Vagina (tissue), 2 donors: ENCODE data around the gene LAMB3. TPM values are rescaled to one million over a fixed set of nuclear protein-coding genes. Genes with fewer than 3 reads are reported as not detected.

Experiments used
- DNase-seq, 2 donors: peaks; one replicate each; pipeline ENCODE4 v3.0.0-alpha.2; 2017; ENCODE audit errors: extremely low spot score in 2 of 2
- H3K27ac ChIP-seq: fragments of 200-600 bp; sonication (generic); one replicate; pipeline ENCODE4 v1.5.1; 2019
- H3K27me3 ChIP-seq: fragments of 200-600 bp; sonication (generic); one replicate; pipeline ENCODE4 v1.5.1; 2019
- H3K36me3 ChIP-seq, 2 donors: fragments of 200-600 bp; sonication (generic); one replicate each; pipeline ENCODE4 v1.5.1; 2017 to 2019
- H3K4me1 ChIP-seq: fragments of 200-600 bp; sonication (generic); one replicate; pipeline ENCODE4 v1.5.1; 2019
- H3K4me3 ChIP-seq, 2 donors: fragments of 200-600 bp; sonication (generic); 1 replicate in 1 of 2; 2 replicates in 1 of 2; pipeline ENCODE4 v1.5.1; 2016 to 2019
- H3K9me3 ChIP-seq: fragments of 200-600 bp; sonication (generic); one replicate; pipeline ENCODE4 v1.5.1; 2019
- POLR2A ChIP-seq, 2 donors: fragments of 450-650 bp; IDR thresholded peaks; one replicate each; pipeline ENCODE4 v1.6.1; 2017; ENCODE audit warnings: antibody characterized with exemption in 2 of 2, mild to moderate bottlenecking in 2 of 2, moderate library complexity in 2 of 2
- POLR2AphosphoS5 ChIP-seq, 2 donors: sonication (generic); formaldehyde crosslinking; IDR thresholded peaks; one replicate each; pipeline ENCODE4 v1.9.0; 2017; ENCODE audit warnings: antibody characterized with exemption in 2 of 2, mild to moderate bottlenecking in 2 of 2, low read depth in 1 of 2; ENCODE audit not compliant: insufficient read depth in 1 of 2
- intact Hi-C: fragments of 100-400 bp; cut with DNase I; formaldehyde crosslinking; loops from one replicate; pipeline ENCODE4 v1.15.1; 2023
- total RNA-seq: library from RNA; depleted of rRNA; stranded (reverse); fragments of >200 nt; gene quantifications from one replicate; pipeline ENCODE4 v1.2.3, GENCODE V29; 2016
- TF ChIP-seq, protein P1 (sequence below), 3 experiments: fragments of 450-650 bp in 2 of 3; fragments of 200-600 bp in 1 of 3; sonication (generic) in 1 of 3; IDR thresholded peaks; one replicate each; pipeline ENCODE4 v1.5.1; 2017 to 2019; ENCODE audit warnings: antibody characterized with exemption in 3 of 3, mild to moderate bottlenecking in 2 of 3, moderate library complexity in 2 of 3

The LAMB3 gene
- total RNA-seq, 1 donor from 2014 or later = 68.8 TPM

DNA sequence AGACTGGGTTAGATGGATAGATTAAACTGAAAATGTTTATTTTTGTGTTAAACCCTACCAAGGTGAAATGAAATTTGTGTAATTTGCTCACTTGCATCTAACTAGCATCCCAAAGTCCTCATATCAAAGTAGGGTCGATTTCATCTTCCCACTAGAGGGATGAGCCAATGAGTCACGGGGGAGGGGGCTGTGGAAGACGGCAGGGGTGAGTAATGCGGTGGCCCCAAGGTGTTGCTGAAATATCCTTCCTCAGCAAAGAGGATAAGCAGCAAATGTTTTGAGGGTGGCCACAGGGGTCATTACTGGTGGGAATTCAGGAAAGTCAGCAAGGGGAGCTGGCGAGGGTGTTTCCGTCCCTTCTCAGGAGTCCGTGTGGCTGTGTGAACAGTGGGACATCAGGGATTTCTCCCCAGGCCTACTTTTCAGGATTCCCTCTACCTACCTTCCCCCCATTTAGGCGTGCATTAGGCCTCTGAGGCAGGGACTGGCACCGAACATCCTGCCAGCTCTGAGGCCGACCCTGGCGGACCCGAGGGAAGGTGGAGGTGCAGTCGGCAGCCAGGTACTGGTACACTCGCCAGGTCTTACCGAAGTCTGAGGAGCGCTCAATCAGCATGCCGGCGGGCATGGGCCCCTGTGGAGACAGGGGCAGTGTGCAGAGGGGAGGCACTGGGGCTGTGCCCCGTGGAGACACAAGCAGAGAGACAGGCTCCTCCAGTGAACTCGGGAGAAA lies 18.1 kb downstream of the LAMB3 start:
- intact Hi-C loops = no loop called here
- TF ChIP-seq POLR2AphosphoS5 (IDR thresholded peaks at IDR 0.05; ENCODE audit: insufficient read depth in 1 of 2, low read depth in 1 of 2) = no peak
- no peak for TF ChIP-seq POLR2A (IDR thresholded peaks at IDR 0.05)
- TF ChIP-seq, protein P1, sequence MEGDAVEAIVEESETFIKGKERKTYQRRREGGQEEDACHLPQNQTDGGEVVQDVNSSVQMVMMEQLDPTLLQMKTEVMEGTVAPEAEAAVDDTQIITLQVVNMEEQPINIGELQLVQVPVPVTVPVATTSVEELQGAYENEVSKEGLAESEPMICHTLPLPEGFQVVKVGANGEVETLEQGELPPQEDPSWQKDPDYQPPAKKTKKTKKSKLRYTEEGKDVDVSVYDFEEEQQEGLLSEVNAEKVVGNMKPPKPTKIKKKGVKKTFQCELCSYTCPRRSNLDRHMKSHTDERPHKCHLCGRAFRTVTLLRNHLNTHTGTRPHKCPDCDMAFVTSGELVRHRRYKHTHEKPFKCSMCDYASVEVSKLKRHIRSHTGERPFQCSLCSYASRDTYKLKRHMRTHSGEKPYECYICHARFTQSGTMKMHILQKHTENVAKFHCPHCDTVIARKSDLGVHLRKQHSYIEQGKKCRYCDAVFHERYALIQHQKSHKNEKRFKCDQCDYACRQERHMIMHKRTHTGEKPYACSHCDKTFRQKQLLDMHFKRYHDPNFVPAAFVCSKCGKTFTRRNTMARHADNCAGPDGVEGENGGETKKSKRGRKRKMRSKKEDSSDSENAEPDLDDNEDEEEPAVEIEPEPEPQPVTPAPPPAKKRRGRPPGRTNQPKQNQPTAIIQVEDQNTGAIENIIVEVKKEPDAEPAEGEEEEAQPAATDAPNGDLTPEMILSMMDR (IDR thresholded peaks at IDR 0.05) = no peak

GRCh38 chr1:209633335-209633997 lies 18.8 kb downstream of the LAMB3 start:
- Histone ChIP-seq H3K4me3 (no peak overlapping the region), H3K9me3 (no peaks in the 10 kb centered on the region), H3K4me1 (no peaks in the 10 kb centered on the region), H3K27ac (no peak overlapping the region), H3K27me3 (no peaks in the 10 kb centered on the region), H3K36me3 (no peaks in the 10 kb centered on the region)
- DNase-seq = no peak
- intact Hi-C loops = no loop called here
- no peak for TF ChIP-seq POLR2A (IDR thresholded peaks at IDR 0.05)
- TF ChIP-seq, protein P1 (IDR thresholded peaks at IDR 0.05) = no peak
- TF ChIP-seq POLR2AphosphoS5 (IDR thresholded peaks at IDR 0.05; ENCODE audit: insufficient read depth in 1 of 2, low read depth in 1 of 2) = no peak

More for the DNA sequence above, 18.1 kb downstream of the LAMB3 start:
- no peak for DNase-seq
- H3K36me3 ChIP-seq = no peaks in the 10 kb centered on the region
- no peaks in the 10 kb centered on the region for H3K9me3 ChIP-seq
- no peaks in the 10 kb centered on the region for H3K27me3 ChIP-seq
- H3K27ac ChIP-seq = no peak overlapping the region
- no peak overlapping the region for H3K4me3 ChIP-seq
- H3K4me1 ChIP-seq = no peaks in the 10 kb centered on the region

DNA sequence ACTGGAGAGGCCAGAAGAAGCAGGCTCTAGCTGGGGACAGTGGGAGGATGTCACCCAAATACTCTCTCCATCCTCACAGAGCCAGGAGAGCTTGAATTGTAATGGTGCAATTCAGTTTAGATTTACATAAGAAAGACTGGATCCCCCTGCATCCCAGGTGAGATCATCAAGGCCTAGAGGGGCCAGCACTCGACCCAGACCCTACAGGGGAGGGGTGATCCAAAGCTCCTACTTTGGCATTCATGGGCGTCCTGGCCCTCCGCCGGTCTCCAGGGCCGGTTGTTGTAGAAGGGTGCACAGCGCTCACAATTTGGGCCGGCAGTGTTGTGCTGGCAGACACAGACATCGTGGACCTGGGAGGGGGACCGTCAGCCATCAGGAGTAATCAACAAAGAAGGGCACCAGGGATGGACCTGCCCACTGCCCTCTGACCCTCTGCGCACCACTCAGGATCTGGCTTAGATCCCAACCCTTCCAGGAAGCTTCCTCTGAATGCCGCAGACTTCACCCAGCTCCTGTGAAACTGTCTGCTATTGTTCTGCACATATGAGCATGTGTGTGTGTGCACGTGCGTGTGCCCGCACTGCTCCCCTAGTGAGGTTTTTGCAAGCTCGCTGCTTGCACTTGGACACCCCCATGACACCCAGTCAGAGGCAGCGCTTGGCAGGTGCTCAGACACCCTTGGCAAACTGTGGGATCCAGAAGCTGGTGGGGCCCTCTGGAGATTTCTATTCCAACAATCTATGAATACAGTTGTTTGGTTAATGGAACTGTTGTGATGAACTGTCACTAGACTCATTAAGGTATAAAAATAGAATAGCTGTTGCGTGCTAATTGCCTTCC lies 21.6 kb downstream of the LAMB3 start:
- Histone ChIP-seq H3K4me3 (no peak overlapping the region), H3K9me3 (no peaks in the 10 kb centered on the region), H3K4me1 (peaks cover 7% of the 10 kb centered on the region), H3K36me3 (no peaks in the 10 kb centered on the region), H3K27me3 (no peaks in the 10 kb centered on the region), H3K27ac (no peak overlapping the region)
- intact Hi-C loops = no loop called here
- TF ChIP-seq POLR2A (IDR thresholded peaks at IDR 0.05) = no peak
- no peak for TF ChIP-seq POLR2AphosphoS5 (IDR thresholded peaks at IDR 0.05; ENCODE audit: insufficient read depth in 1 of 2, low read depth in 1 of 2)
- TF ChIP-seq, protein P1 (IDR thresholded peaks at IDR 0.05) = no peak
- no peak for DNase-seq

DNA sequence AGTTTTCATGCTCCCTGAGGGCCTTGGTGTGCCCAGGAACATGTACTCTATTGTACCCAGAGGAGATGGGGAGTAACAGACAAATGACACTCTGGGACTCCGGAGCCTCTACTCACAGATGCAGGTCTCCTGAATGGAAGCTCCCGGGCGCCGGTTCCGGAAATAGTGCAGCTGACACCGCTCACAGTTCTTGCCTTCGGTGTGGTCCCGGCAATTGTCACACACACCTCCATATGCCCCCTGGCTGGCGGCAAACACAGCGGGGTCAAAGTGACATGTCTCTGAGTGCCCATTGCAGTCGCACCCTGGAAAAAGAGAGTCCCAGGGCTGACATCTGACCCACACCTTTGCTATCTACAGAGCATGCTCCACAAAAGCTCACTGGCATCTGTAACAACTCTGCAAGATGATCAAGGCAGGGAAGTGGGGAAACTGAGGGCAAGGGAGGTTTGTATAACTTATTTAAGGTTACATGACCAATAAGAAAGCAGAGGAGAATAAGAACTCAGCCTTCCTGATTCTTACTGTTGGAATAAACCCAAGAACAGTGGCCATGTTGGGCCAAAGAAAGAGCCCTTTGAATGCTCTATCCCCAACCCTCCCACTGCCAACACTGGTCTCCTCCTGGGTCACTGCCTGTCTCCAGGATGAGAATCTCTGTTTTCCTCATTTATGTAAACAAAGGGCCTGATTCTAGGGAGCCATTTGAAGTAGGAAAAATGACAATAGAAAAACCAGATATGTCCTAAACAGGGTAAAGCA lies 22.4 kb downstream of the LAMB3 start:
- Histone ChIP-seq H3K27me3 (no peaks in the 10 kb centered on the region), H3K27ac (no peak overlapping the region), H3K36me3 (no peaks in the 10 kb centered on the region), H3K9me3 (no peaks in the 10 kb centered on the region), H3K4me3 (no peak overlapping the region), H3K4me1 (peaks cover 7% of the 10 kb centered on the region)
- TF ChIP-seq, protein P1 (IDR thresholded peaks at IDR 0.05) = no peak
- TF ChIP-seq POLR2A (IDR thresholded peaks at IDR 0.05) (no peak), POLR2AphosphoS5 (IDR thresholded peaks at IDR 0.05; ENCODE audit: insufficient read depth in 1 of 2, low read depth in 1 of 2) (no peak)
- DNase-seq = no peak
- intact Hi-C loops = no loop called here
